ENCODE measurements around the gene PDE10A. TPM values are rescaled to one million over a fixed set of nuclear protein-coding genes. Genes with fewer than 3 reads are reported as not detected.

PDE10A gene
- total RNA-seq, 1 experiment from 2014 or later, result 1.8 TPM

DNA sequence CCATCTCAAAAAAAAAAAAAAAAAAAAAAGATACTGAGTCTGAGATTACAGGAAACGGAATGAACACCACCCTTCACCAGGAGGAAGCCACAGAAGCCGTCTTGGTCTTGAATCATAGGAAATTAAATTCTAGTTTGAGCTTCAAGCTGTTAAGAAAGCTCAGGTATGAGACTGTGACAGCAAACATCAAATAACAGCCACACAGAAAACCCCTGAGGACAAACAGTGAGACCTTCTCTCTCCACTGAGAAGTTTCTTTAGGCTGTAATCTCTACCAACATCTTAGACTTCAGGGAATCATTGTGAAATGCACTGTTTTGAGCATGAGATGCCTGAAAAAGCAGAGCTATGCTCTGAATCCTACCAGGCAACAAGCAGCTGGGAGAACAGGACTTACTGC, 30.8 kb downstream of the PDE10A start:
- DNase-seq (ENCODE audit: unreplicated experiment), result no peak
- no TSS peak for BruUV-seq (replicated peaks)
- POLR2A ChIA-PET, result no interaction called here

DNA sequence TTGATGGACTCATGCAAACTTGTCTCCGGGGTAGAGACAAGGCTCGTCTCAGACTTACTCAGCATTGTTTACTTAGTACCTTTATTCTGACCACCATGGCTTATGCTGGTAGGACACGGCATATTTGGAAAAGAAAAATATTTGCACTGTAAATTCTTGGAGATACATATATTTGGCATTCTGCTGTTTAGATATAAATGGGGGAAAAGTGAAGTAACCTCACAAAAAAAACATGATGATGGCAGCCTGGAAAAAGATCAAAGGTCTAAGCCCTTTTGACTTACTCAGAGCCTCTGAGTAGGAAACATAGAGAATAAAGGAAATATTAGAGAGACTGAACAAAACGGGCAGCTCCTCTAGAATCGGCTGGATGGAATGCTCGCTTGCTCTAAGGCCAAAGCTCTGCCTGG, 32.5 kb downstream of the PDE10A start:
- H3K4me3 Mint-ChIP-seq (ENCODE audit: unreplicated experiment), result no peak overlapping the region
- no peak for DNase-seq (ENCODE audit: unreplicated experiment)
- no peak overlapping the region for H3K27ac Mint-ChIP-seq (ENCODE audit: low read depth, unreplicated experiment)
- intact Hi-C loops (cut with micrococcal nuclease), result no loop called here
- CTCF ChIA-PET, result no interaction called here
- TF ChIP-seq, protein P1, sequence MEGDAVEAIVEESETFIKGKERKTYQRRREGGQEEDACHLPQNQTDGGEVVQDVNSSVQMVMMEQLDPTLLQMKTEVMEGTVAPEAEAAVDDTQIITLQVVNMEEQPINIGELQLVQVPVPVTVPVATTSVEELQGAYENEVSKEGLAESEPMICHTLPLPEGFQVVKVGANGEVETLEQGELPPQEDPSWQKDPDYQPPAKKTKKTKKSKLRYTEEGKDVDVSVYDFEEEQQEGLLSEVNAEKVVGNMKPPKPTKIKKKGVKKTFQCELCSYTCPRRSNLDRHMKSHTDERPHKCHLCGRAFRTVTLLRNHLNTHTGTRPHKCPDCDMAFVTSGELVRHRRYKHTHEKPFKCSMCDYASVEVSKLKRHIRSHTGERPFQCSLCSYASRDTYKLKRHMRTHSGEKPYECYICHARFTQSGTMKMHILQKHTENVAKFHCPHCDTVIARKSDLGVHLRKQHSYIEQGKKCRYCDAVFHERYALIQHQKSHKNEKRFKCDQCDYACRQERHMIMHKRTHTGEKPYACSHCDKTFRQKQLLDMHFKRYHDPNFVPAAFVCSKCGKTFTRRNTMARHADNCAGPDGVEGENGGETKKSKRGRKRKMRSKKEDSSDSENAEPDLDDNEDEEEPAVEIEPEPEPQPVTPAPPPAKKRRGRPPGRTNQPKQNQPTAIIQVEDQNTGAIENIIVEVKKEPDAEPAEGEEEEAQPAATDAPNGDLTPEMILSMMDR (IDR thresholded peaks at IDR 0.05; ENCODE audit: unreplicated experiment), result no peak
- no peaks in the 10 kb centered on the region for H3K27me3 Mint-ChIP-seq (ENCODE audit: insufficient read depth, unreplicated experiment)
- no TSS peak for BruUV-seq (replicated peaks)
- no peaks in the 10 kb centered on the region for H3K9me3 Mint-ChIP-seq (ENCODE audit: unreplicated experiment)
- POLR2A ChIA-PET, result no interaction called here
- no peaks in the 10 kb centered on the region for H3K4me1 Mint-ChIP-seq (ENCODE audit: insufficient read depth, unreplicated experiment)
- no peaks in the 10 kb centered on the region for H3K36me3 Mint-ChIP-seq (ENCODE audit: insufficient read depth, unreplicated experiment)

More for the DNA sequence above, 30.8 kb downstream of the PDE10A start:
- Mint-ChIP-seq H3K4me3 (ENCODE audit: unreplicated experiment) (no peak overlapping the region), H3K27ac (ENCODE audit: low read depth, unreplicated experiment) (no peak overlapping the region), H3K9me3 (ENCODE audit: unreplicated experiment) (no peaks in the 10 kb centered on the region), H3K36me3 (ENCODE audit: insufficient read depth, unreplicated experiment) (no peaks in the 10 kb centered on the region), H3K4me1 (ENCODE audit: insufficient read depth, unreplicated experiment) (no peaks in the 10 kb centered on the region), H3K27me3 (ENCODE audit: insufficient read depth, unreplicated experiment) (no peaks in the 10 kb centered on the region)
- TF ChIP-seq, protein P1 (IDR thresholded peaks at IDR 0.05; ENCODE audit: unreplicated experiment), result no peak
- intact Hi-C loops (cut with micrococcal nuclease), result no loop called here
- CTCF ChIA-PET, result no interaction called here

DNA sequence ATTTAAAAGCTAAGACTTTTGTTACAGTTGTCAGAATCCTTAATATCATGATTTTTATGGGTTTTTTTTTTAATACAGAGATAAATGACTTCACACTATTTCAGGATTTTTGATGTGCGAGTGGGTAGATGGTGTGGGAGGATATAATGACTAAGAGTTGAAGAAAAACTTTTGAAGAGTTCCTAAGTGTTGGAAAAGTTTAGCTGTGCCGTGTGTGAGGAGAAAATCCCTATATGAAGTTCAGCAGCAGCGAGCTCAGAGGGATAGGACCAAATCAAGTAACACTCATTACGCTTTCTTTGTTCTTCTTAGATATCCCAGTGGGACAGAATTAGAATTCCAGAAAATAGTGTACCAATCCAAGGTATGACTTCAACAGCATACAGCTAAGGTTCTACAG, 34.1 kb downstream of the PDE10A start:
- CTCF ChIA-PET, result no interaction called here
- intact Hi-C loops (cut with micrococcal nuclease), result no loop called here

DNA sequence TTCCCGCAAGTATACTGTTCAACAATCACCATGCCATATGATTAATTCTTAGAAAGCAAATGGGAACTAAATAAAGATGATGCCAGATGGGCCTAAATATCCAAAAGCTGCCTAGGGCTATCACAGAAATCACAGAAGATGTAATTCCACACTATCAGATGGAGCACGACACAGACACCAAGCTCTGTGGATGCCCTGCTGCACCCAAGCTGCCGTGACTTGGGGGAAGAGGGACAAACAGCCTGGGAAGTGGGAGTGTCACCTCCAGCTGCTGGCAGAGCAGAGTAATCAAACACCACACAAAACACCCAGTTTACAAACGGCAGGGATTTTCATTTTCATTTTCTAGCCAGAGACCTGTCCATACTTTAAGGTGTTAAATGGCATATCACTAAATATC, 35.7 kb downstream of the PDE10A start:
- intact Hi-C loops (cut with micrococcal nuclease), result no loop called here
- TF ChIP-seq, protein P1 (IDR thresholded peaks at IDR 0.05; ENCODE audit: unreplicated experiment), result no peak
- Mint-ChIP-seq H3K9me3 (ENCODE audit: unreplicated experiment) (no peaks in the 10 kb centered on the region), H3K27me3 (ENCODE audit: insufficient read depth, unreplicated experiment) (no peaks in the 10 kb centered on the region), H3K4me3 (ENCODE audit: unreplicated experiment) (no peak overlapping the region), H3K36me3 (ENCODE audit: insufficient read depth, unreplicated experiment) (no peaks in the 10 kb centered on the region), H3K4me1 (ENCODE audit: insufficient read depth, unreplicated experiment) (no peaks in the 10 kb centered on the region), H3K27ac (ENCODE audit: low read depth, unreplicated experiment) (no peak overlapping the region)
- DNase-seq (ENCODE audit: unreplicated experiment), result no peak
- CTCF ChIA-PET, result interaction anchor here (0.6 kb wide), 1 partner anchor 29 kb away, joined by 3 read pairs; no protein-coding TSS in a partner anchor
- POLR2A ChIA-PET, result no interaction called here
- no TSS peak for BruUV-seq (replicated peaks)

More for the DNA sequence above, 34.1 kb downstream of the PDE10A start:
- no peaks in the 10 kb centered on the region for H3K9me3 Mint-ChIP-seq (ENCODE audit: unreplicated experiment)
- H3K4me3 Mint-ChIP-seq (ENCODE audit: unreplicated experiment), result no peak overlapping the region
- no peak for DNase-seq (ENCODE audit: unreplicated experiment)
- H3K27ac Mint-ChIP-seq (ENCODE audit: low read depth, unreplicated experiment), result no peak overlapping the region
- TF ChIP-seq, protein P1 (IDR thresholded peaks at IDR 0.05; ENCODE audit: unreplicated experiment), result no peak
- no peaks in the 10 kb centered on the region for H3K4me1 Mint-ChIP-seq (ENCODE audit: insufficient read depth, unreplicated experiment)
- no peaks in the 10 kb centered on the region for H3K36me3 Mint-ChIP-seq (ENCODE audit: insufficient read depth, unreplicated experiment)
- H3K27me3 Mint-ChIP-seq (ENCODE audit: insufficient read depth, unreplicated experiment), result no peaks in the 10 kb centered on the region
- POLR2A ChIA-PET, result no interaction called here
- BruUV-seq (replicated peaks), result no TSS peak

All from MCF 10A (cell line).